Endothelial cell of umbilical vein (primary cell): ENCODE measurements around the gene GIMAP1. TPM values are rescaled to one million over a fixed set of nuclear protein-coding genes. Genes with fewer than 3 reads are reported as not detected.
A peak's percentile ranks its signal among the peaks of the same experiment; 100 is the strongest.

Source experiments
- BruUV-seq: library from RNA; stranded (reverse); fragments of 400-500 nt; replicated peaks from 2 replicates; lab custom pipeline; 2021; lab: Mats Ljungman, UMichigan
- CTCF ChIA-PET: fragments of 300-600, 350-600 bp; sonication (Branson Sonifier 250); formaldehyde crosslinking; loops from one replicate; lab custom pipeline; 2021; ENCODE audit warnings: antibody characterized with exemption, inconsistent platforms; lab: Charles Lee
- POLR2A ChIA-PET: fragments of 300-600, 350-600 bp; sonication (Branson Sonifier 250); formaldehyde crosslinking; loops from one replicate; lab custom pipeline; 2021; ENCODE audit warnings: antibody characterized with exemption, inconsistent platforms; lab: Charles Lee
- DNase-seq: peaks from one replicate; pipeline ENCODE4 v3.0.0-alpha.2; 2011; ENCODE audit warnings: low read depth, low spot score
- FAIRE-seq: peaks from 2 replicates; lab custom pipeline; 2011; peaks lifted over from hg19 to GRCh38; lab: Jason Lieb, UNC
- H2AFZ ChIP-seq: 2 replicates; pipeline ENCODE4 v1.6.0; 2012; ENCODE audit warnings: low read depth, low read length, control low read depth, inconsistent platforms
- H3K27ac ChIP-seq: 2 replicates; pipeline ENCODE4 v1.5.1; 2011; ENCODE audit warnings: low read depth, mild to moderate bottlenecking, control low read depth, low read length, moderate library complexity; ENCODE audit not compliant: insufficient read depth
- H3K27me3 ChIP-seq, 2 experiments: 2 replicates each; pipeline versions ENCODE4 v1.6.0 to v1.6.1; 2011; ENCODE audit warnings: low read length in 2 of 2, mixed read lengths in 1 of 2; ENCODE audit not compliant: control insufficient read depth in 2 of 2, insufficient read depth in 2 of 2
- H3K36me3 ChIP-seq, 2 experiments: 2 replicates in 1 of 2; 3 replicates in 1 of 2; pipeline ENCODE4 v1.5.1; 2011; ENCODE audit warnings: low read length in 2 of 2, mild to moderate bottlenecking in 1 of 2, moderate library complexity in 1 of 2; ENCODE audit not compliant: control insufficient read depth in 2 of 2, insufficient read depth in 2 of 2; ENCODE audit errors: extremely low read depth in 1 of 2
- H3K4me1 ChIP-seq: 3 replicates; pipeline ENCODE4 v1.5.1; 2011; ENCODE audit warnings: mild to moderate bottlenecking, low read length; ENCODE audit not compliant: control insufficient read depth, insufficient read depth; ENCODE audit errors: extremely low read depth
- H3K4me2 ChIP-seq: 2 replicates; pipeline ENCODE4 v1.6.1; 2011; ENCODE audit warnings: low read length, control low read depth, mixed read lengths; ENCODE audit not compliant: insufficient read depth
- H3K4me3 ChIP-seq, 3 experiments: fragments of 200-600 bp in 1 of 3; sonication (generic), shearing (Covaris generic) in 1 of 3; replicated peaks in 1 of 3; 2 replicates each; pipeline ENCODE4 v1.5.1; 2011 to 2016; ENCODE audit warnings: control low read depth in 3 of 3, low read length in 3 of 3, mild to moderate bottlenecking in 2 of 3, inconsistent platforms in 1 of 3, low read depth in 1 of 3, moderate library complexity in 1 of 3; ENCODE audit not compliant: insufficient read depth in 1 of 3
- H3K79me2 ChIP-seq: 2 replicates; pipeline ENCODE4 v1.6.0; 2012; ENCODE audit warnings: low read length, inconsistent platforms; ENCODE audit not compliant: control insufficient read depth, insufficient read depth
- H3K9ac ChIP-seq: replicated peaks from 2 replicates; pipeline ENCODE3; 2011; ENCODE audit warnings: low read length, control low read depth; ENCODE audit not compliant: insufficient read depth; ENCODE audit errors: extremely low read depth
- H3K9me1 ChIP-seq: replicated peaks from 3 replicates; pipeline ENCODE4 v1.6.0; 2011; ENCODE audit warnings: mild to moderate bottlenecking, low read length; ENCODE audit not compliant: control insufficient read depth, insufficient read depth; ENCODE audit errors: extremely low read depth
- H3K9me3 ChIP-seq: replicated peaks from 2 replicates; pipeline ENCODE4 v1.5.1; 2012; ENCODE audit warnings: low read length, inconsistent platforms; ENCODE audit not compliant: control insufficient read depth, insufficient read depth
- H4K20me1 ChIP-seq: replicated peaks from 2 replicates; pipeline ENCODE3; 2011; ENCODE audit warnings: mild to moderate bottlenecking, low read length; ENCODE audit not compliant: control insufficient read depth, insufficient read depth; ENCODE audit errors: extremely low read depth
- CTCF ChIP-seq, 2 donors: IDR thresholded peaks; 1 replicate in 1 of 2; 2 replicates in 1 of 2; pipeline ENCODE4 v1.5.1; 2011; ENCODE audit warnings: low read length in 2 of 2, mild to moderate bottlenecking in 2 of 2, moderate library complexity in 2 of 2, control low read depth in 1 of 2, inconsistent platforms in 1 of 2, low read depth in 1 of 2; ENCODE audit not compliant: insufficient read depth in 1 of 2; ENCODE audit errors: extremely low read depth in 1 of 2
- EZH2 ChIP-seq: IDR thresholded peaks from 2 replicates; pipeline ENCODE4 v1.6.1; 2012; ENCODE audit warnings: borderline replicate concordance, low read depth, mild to moderate bottlenecking, moderate library complexity, low read length, inconsistent platforms; ENCODE audit not compliant: severe bottlenecking
- FOS ChIP-seq: IDR thresholded peaks from 2 replicates; pipeline ENCODE4 v1.6.1; 2011; ENCODE audit warnings: mild to moderate bottlenecking, low read length, moderate library complexity, borderline replicate concordance; ENCODE audit not compliant: insufficient read depth
- GATA2 ChIP-seq: IDR thresholded peaks from 2 replicates; pipeline ENCODE4 v1.7.0; 2011; ENCODE audit warnings: low read depth, mild to moderate bottlenecking, moderate library complexity, mixed read lengths, low read length; ENCODE audit not compliant: insufficient read length, insufficient read depth
- JUN ChIP-seq: IDR thresholded peaks from 2 replicates; pipeline ENCODE4 v1.6.1; 2011; ENCODE audit warnings: borderline replicate concordance, low read depth; ENCODE audit not compliant: insufficient read length, insufficient read depth
- MAX ChIP-seq: IDR thresholded peaks from 2 replicates; pipeline ENCODE4 v1.6.1; 2011; ENCODE audit not compliant: insufficient read depth, insufficient read length
- POLR2AphosphoS5 ChIP-seq: IDR thresholded peaks from 2 replicates; pipeline ENCODE4 v1.6.1; 2012; ENCODE audit warnings: low read depth, mild to moderate bottlenecking, control low read depth, low read length, moderate library complexity; ENCODE audit not compliant: insufficient read depth
- dilution Hi-C: fragments of 300-500 bp; cut with MboI; formaldehyde crosslinking; loops from one replicate; pipeline ENCODE4 v1.15.0; 2019; ENCODE audit warnings: low sequenced_read_pairs; ENCODE audit not compliant: extremely low pct_ligation_motif_present
- intact Hi-C: fragments of 100-400 bp; cut with micrococcal nuclease; formaldehyde crosslinking; loops from one replicate; pipeline ENCODE4 v1.10.0; 2022
- polyA plus RNA-seq, 4 experiments: library from polyadenylated mRNA; depleted of rRNA in 3 of 4; stranded (reverse) in 3 of 4; unstranded in 1 of 4; fragments of >200 nt; gene quantifications; 2 replicates each; pipeline versions ENCODE4 v1.2.1 to v1.2.3, GENCODE V29; 2011 to 2012; ENCODE audit warnings: missing spikeins in 1 of 4
- total RNA-seq: library from RNA; stranded (reverse); gene quantifications from 2 replicates; pipeline ENCODE4 v1.2.3, GENCODE V29; 2021

The GIMAP1 gene
- total and polyA plus RNA-seq, 2 donors (not counting 3 experiments of a cell fraction or from before 2014, with no cell fraction given) = 10.0 to 11.9 TPM

- Histone ChIP-seq H3K9me3 (no peaks in the 10 kb centered on the region), H3K27ac (peak overlapping the region; percentile 83), H3K4me1 (peaks cover 15% of the 10 kb centered on the region), H4K20me1 (no peaks in the 10 kb centered on the region), H3K9me1 (no peaks in the 10 kb centered on the region), H3K4me2 (peak overlapping the region; percentile 100), H3K9ac (peak overlapping the region; percentile 87), H2AFZ (peak overlapping the region; percentile 61), H3K4me3 (peak overlapping the region; percentile 22 to 93 (median 90)), H3K36me3 (peaks cover 0 to 12% of the 10 kb centered on the region in 2 experiments), H3K79me2 (peaks cover 4% of the 10 kb centered on the region), H3K27me3 (no peaks in the 10 kb centered on the region)
- dilution Hi-C loops = no loop called here
- BruUV-seq = no TSS peak
- TF ChIP-seq JUN (no peak), MAX (no peak), EZH2 (no peak), GATA2 (no peak)
- FAIRE-seq (no peak), DNase-seq (peak; percentile 63)
- ChIA-PET CTCF (interaction anchor here (0.6 to 2.0 kb wide), 9 partner anchors 9 to 237 kb away, joined by 3 to 12 read pairs (median 3); partner anchors contain the start of gene GIMAP1), POLR2A (interaction anchor here (1.4 kb wide), 2 partner anchors 99 to 235 kb away, joined by 3 to 4 read pairs; no protein-coding TSS in a partner anchor)
- intact Hi-C loops = loop anchor here (5.0 kb wide), 2 partner anchors 169 to 219 kb away; no protein-coding TSS in a partner anchor
Measured at GRCh38 chr7:150686030-150686631, 30.3 kb upstream of the GIMAP1 start.

- Histone ChIP-seq H4K20me1 (no peaks in the 10 kb centered on the region), H3K36me3 (peaks cover 0 to 15% of the 10 kb centered on the region in 2 experiments), H2AFZ (no peak overlapping the region), H3K27me3 (no peaks in the 10 kb centered on the region), H3K27ac (no peak overlapping the region), H3K9ac (no peak overlapping the region), H3K4me1 (peaks cover 15% of the 10 kb centered on the region), H3K4me2 (no peak overlapping the region), H3K9me3 (no peaks in the 10 kb centered on the region), H3K4me3 (no peak overlapping the region), H3K79me2 (peaks cover 4% of the 10 kb centered on the region), H3K9me1 (no peaks in the 10 kb centered on the region)
- intact Hi-C loops (loop anchor here (5.0 kb wide), 2 partner anchors 171 to 221 kb away; no protein-coding TSS in a partner anchor), dilution Hi-C loops (no loop called here)
- FAIRE-seq (no peak), DNase-seq (no peak)
- TF ChIP-seq CTCF (IDR thresholded peaks at IDR 0.05; ENCODE audit: extremely low read depth in 1 of 2, insufficient read depth in 1 of 2, low read depth in 1 of 2, low read length in 2 of 2) (no peak), POLR2AphosphoS5 (no peak), EZH2 (no peak), FOS (no peak), GATA2 (no peak)
- no TSS peak for BruUV-seq
- ChIA-PET CTCF (no interaction called here), POLR2A (no interaction called here)
Measured at GRCh38 chr7:150688630-150689029, 27.8 kb upstream of the GIMAP1 start.
